IMR-90 (cell line): ENCODE data around the gene ADGRV1. TPM values are rescaled to one million over a fixed set of nuclear protein-coding genes. Genes with fewer than 3 reads are reported as not detected.

ENCODE experiments used
- ATAC-seq: fragments of 200-7000 bp; cut with Tn5 transposase; 2 replicates; pipeline ENCODE4 v1.9.1; 2020; ENCODE audit warnings: low read depth, mild to moderate bottlenecking, moderate library complexity
- BruUV-seq: library from RNA; stranded (reverse); fragments of 400-500 nt; replicated peaks from 2 replicates; lab custom pipeline; 2021; lab: Mats Ljungman, UMichigan
- CTCF ChIA-PET: fragments of 300-600 bp; formaldehyde crosslinking; extraction: SDS; loops from one replicate; lab custom pipeline; 2021; ENCODE audit warnings: antibody characterized with exemption; lab: Yijun Ruan, JAX
- POLR2A ChIA-PET: fragments of 300-600 bp; sonication (Branson Sonifier 250); formaldehyde crosslinking; loops from one replicate; lab custom pipeline; 2022; ENCODE audit warnings: antibody characterized with exemption; ENCODE audit not compliant: unreplicated experiment; lab: Charles Lee
- DNase-seq: peaks from one replicate; pipeline ENCODE4 v3.0.0; 2013
- H2AFZ ChIP-seq: replicated peaks from 2 replicates; pipeline ENCODE3; 2013; ENCODE audit warnings: low read length, mild to moderate bottlenecking; ENCODE audit not compliant: poor library complexity
- H2AK5ac ChIP-seq: 2 replicates; pipeline ENCODE4 v1.6.1; 2013; ENCODE audit warnings: low read depth, low read length, inconsistent platforms
- H2AK9ac ChIP-seq: replicated peaks from 2 replicates; pipeline ENCODE3; 2013; ENCODE audit warnings: mild to moderate bottlenecking, low read depth, low read length, moderate library complexity; ENCODE audit not compliant: poor library complexity
- H2BK120ac ChIP-seq: 2 replicates; pipeline ENCODE4 v1.6.1; 2013; ENCODE audit warnings: low read depth, low read length, inconsistent platforms
- H2BK15ac ChIP-seq: 3 replicates; pipeline ENCODE4 v1.6.1; 2013; ENCODE audit warnings: low read depth, low read length, inconsistent platforms
- H2BK20ac ChIP-seq: 2 replicates; pipeline ENCODE4 v1.6.1; 2013; ENCODE audit warnings: low read depth, mild to moderate bottlenecking, inconsistent platforms, low read length, moderate library complexity
- H2BK5ac ChIP-seq: 2 replicates; pipeline ENCODE4 v1.6.1; 2013; ENCODE audit warnings: mild to moderate bottlenecking, low read depth, low read length, inconsistent platforms; ENCODE audit not compliant: poor library complexity, severe bottlenecking
- H3K14ac ChIP-seq: replicated peaks from 2 replicates; pipeline ENCODE4 v1.6.1; 2013; ENCODE audit warnings: low read depth, low read length, inconsistent platforms
- H3K18ac ChIP-seq: 2 replicates; pipeline ENCODE4 v1.6.1; 2013; ENCODE audit warnings: low read depth, low read length, control low read depth
- H3K23ac ChIP-seq: 2 replicates; pipeline ENCODE4 v1.6.1; 2013; ENCODE audit warnings: low read depth, low read length, inconsistent platforms
- H3K27ac ChIP-seq: 2 replicates; pipeline ENCODE4 v1.5.1; 2013; ENCODE audit warnings: mild to moderate bottlenecking, control low read depth, low read length; ENCODE audit not compliant: insufficient read depth
- H3K27me3 ChIP-seq: 2 replicates; pipeline ENCODE4 v1.6.1; 2013; ENCODE audit warnings: low read length; ENCODE audit not compliant: control insufficient read depth, insufficient read depth
- H3K36me3 ChIP-seq: 2 replicates; pipeline ENCODE4 v1.6.1; 2013; ENCODE audit warnings: low read length, mixed read lengths; ENCODE audit not compliant: control insufficient read depth, insufficient read depth
- H3K4ac ChIP-seq: 2 replicates; pipeline ENCODE4 v1.6.1; 2013; ENCODE audit warnings: low read depth, low read length, inconsistent platforms
- H3K4me1 ChIP-seq: 2 replicates; pipeline ENCODE4 v1.6.1; 2013; ENCODE audit warnings: low read length, mixed read lengths; ENCODE audit not compliant: control insufficient read depth, insufficient read depth
- H3K4me2 ChIP-seq: 2 replicates; pipeline ENCODE4 v1.6.1; 2013; ENCODE audit warnings: low read depth, mild to moderate bottlenecking, control low read depth, low read length, moderate library complexity
- H3K4me3 ChIP-seq: 2 replicates; pipeline ENCODE4 v1.5.1; 2013; ENCODE audit warnings: low read depth, mild to moderate bottlenecking, control low read depth, low read length, moderate library complexity; ENCODE audit not compliant: insufficient read depth
- H3K56ac ChIP-seq: 2 replicates; pipeline ENCODE4 v1.6.1; 2013; ENCODE audit warnings: low read length, inconsistent platforms; ENCODE audit not compliant: insufficient read depth; ENCODE audit errors: extremely low read depth
- H3K79me1 ChIP-seq, 2 experiments: 2 replicates each; pipeline ENCODE4 v1.6.1; 2013; ENCODE audit warnings: low read length in 2 of 2, inconsistent platforms in 1 of 2, low read depth in 1 of 2
- H3K9ac ChIP-seq: 2 replicates; pipeline ENCODE4 v1.6.1; 2013; ENCODE audit warnings: low read depth, low read length, control low read depth
- H3K9me1 ChIP-seq: 2 replicates; pipeline ENCODE4 v1.6.1; 2013; ENCODE audit warnings: low read length, inconsistent platforms; ENCODE audit not compliant: insufficient read depth
- H3K9me3 ChIP-seq: 2 replicates; pipeline ENCODE4 v1.6.1; 2013; ENCODE audit warnings: low read length; ENCODE audit not compliant: control insufficient read depth, insufficient read depth
- H4K20me1 ChIP-seq: 2 replicates; pipeline ENCODE4 v1.6.1; 2013; ENCODE audit warnings: low read length, inconsistent platforms; ENCODE audit not compliant: insufficient read depth
- H4K5ac ChIP-seq: 2 replicates; pipeline ENCODE4 v1.6.1; 2013; ENCODE audit warnings: mild to moderate bottlenecking, low read depth, low read length, control low read depth
- H4K8ac ChIP-seq, 2 experiments: 2 replicates each; pipeline ENCODE4 v1.6.1; 2013; ENCODE audit warnings: low read depth in 2 of 2, low read length in 2 of 2, control low read depth in 1 of 2, inconsistent platforms in 1 of 2
- H4K91ac ChIP-seq: 2 replicates; pipeline ENCODE4 v1.6.1; 2013; ENCODE audit warnings: low read depth, low read length, inconsistent platforms; ENCODE audit not compliant: insufficient read depth
- CTCF ChIP-seq: conservative IDR thresholded peaks from 2 replicates; pipeline ENCODE4 v1.5.1; 2012; ENCODE audit warnings: mild to moderate bottlenecking, low read depth, low read length, improper control_type of control experiment
- ELK1 ChIP-seq: fragments of 150-350 bp; IDR thresholded peaks from 2 replicates; pipeline ENCODE4 v1.6.1; 2016; ENCODE audit warnings: low read depth, mild to moderate bottlenecking, low read length, moderate library complexity, borderline replicate concordance
- MAZ ChIP-seq: IDR thresholded peaks from 2 replicates; pipeline ENCODE4 v1.6.1; 2012; ENCODE audit warnings: low read depth, mild to moderate bottlenecking, low read length, improper control_type of control experiment, moderate library complexity, borderline replicate concordance
- MXI1 ChIP-seq: IDR thresholded peaks from 2 replicates; pipeline ENCODE4 v1.6.1; 2012; ENCODE audit warnings: low read depth, mild to moderate bottlenecking, low read length, moderate library complexity, borderline replicate concordance
- SMC3 ChIP-seq: fragments of 150-350 bp; IDR thresholded peaks from 2 replicates; pipeline ENCODE4 v1.6.1; 2016; ENCODE audit warnings: low read depth, mild to moderate bottlenecking, antibody characterized with exemption, low read length, moderate library complexity
- WGBS, 2 experiments: methylation state at CpG; one replicate each; pipeline versions ENCODE4 v1.1.5 to v1.1.7; 2013; ENCODE audit warnings: missing lambda C conversion rate in 2 of 2; ENCODE audit not compliant: insufficient read length in 1 of 2; ENCODE audit errors: extremely low coverage in 2 of 2; 5-methylcytosine and 5-hydroxymethylcytosine counted together
- dilution Hi-C: fragments of 300-500 bp; cut with HindIII; formaldehyde crosslinking; loops from one replicate; pipeline ENCODE4 v1.14.3; 2018; ENCODE audit warnings: low sequenced_read_pairs; ENCODE audit not compliant: unreplicated experiment
- in situ Hi-C: fragments of 300-500 bp; cut with MboI; formaldehyde crosslinking; loops from 3 replicates; pipeline ENCODE4 v1.14.3; 2019; ENCODE audit warnings: low sequenced_read_pairs, inconsistent platforms, mixed read lengths
- intact Hi-C: fragments of 100-400 bp; cut with micrococcal nuclease; formaldehyde crosslinking; loops from 2 replicates; pipeline ENCODE4 v1.10.0; 2022
- polyA plus RNA-seq, 3 experiments: library from polyadenylated mRNA; depleted of rRNA; stranded (reverse); fragments of >200 nt; gene quantifications; 2 replicates each; pipeline ENCODE4 v1.2.3, GENCODE V29; 2012; ENCODE audit warnings: low replicate concordance in 1 of 3
- total RNA-seq: library from RNA; depleted of rRNA; stranded (reverse); fragments of >200 nt; gene quantifications from 2 replicates; pipeline ENCODE4 v1.2.3, GENCODE V29; 2012

The ADGRV1 gene
- total and polyA plus RNA-seq, 2 of the 4 experiments (the other 2 are of a cell fraction), result under 0.01 TPM; not detected in 1

GRCh38 chr5:91128604-91129003 is 570.0 kb downstream of the ADGRV1 start:
- H3K4me2 ChIP-seq, result no peak overlapping the region
- H3K9ac ChIP-seq, result no peak overlapping the region
- H2BK15ac ChIP-seq, result peak overlapping the region; percentile 23; the same call in 1 of the 3 replicates
- ChIA-PET POLR2A (no interaction called here), CTCF (interaction anchor here (1.6 kb wide), 1 partner anchor 9 kb away, joined by 7 read pairs; no protein-coding TSS in a partner anchor)
- in situ Hi-C loops, result no loop called here
- no peak overlapping the region for H4K91ac ChIP-seq
- H2BK5ac ChIP-seq, result no peak overlapping the region
- H2AK5ac ChIP-seq, result peak overlapping the region; percentile 70; the same call in 1 of the 2 replicates
- dilution Hi-C loops, result no loop called here
- H3K4ac ChIP-seq, result 0 out of 2 replicates have a peak overlapping the region, but pooled peaks have one; percentile 11
- no peak overlapping the region for H4K8ac ChIP-seq
- no peak overlapping the region for H3K27ac ChIP-seq
- no peak overlapping the region for H3K4me3 ChIP-seq
- no peaks in the 10 kb centered on the region for H3K27me3 ChIP-seq
- H4K5ac ChIP-seq, result no peak overlapping the region
- no peak overlapping the region for H3K23ac ChIP-seq
- H3K4me1 ChIP-seq, result peaks cover 15% of the 10 kb centered on the region
- H3K36me3 ChIP-seq, result no peaks in the 10 kb centered on the region
- no TSS peak for BruUV-seq
- H2BK20ac ChIP-seq, result no peak overlapping the region
- H2AFZ ChIP-seq, result no peak overlapping the region
- ATAC-seq (no peak), DNase-seq (peak; percentile 25)
- peak overlapping the region; percentile 39; the same call in 1 of the 2 replicates for H2BK120ac ChIP-seq
- H2AK9ac ChIP-seq, result no peak overlapping the region
- no peak for TF ChIP-seq MXI1
- TF ChIP-seq ELK1, result no peak
- TF ChIP-seq SMC3, result no peak
- no peak for TF ChIP-seq CTCF
- no peak for TF ChIP-seq MAZ
- peaks cover 4% of the 10 kb centered on the region; the same call in 1 of the 2 replicates for H3K9me1 ChIP-seq
- H4K20me1 ChIP-seq, result no peaks in the 10 kb centered on the region
- H3K18ac ChIP-seq, result 0 out of 2 replicates have a peak overlapping the region, but pooled peaks have one; percentile 61
- intact Hi-C loops, result loop anchor here (5.0 kb wide), 1 partner anchor 49 kb away; no protein-coding TSS in a partner anchor
- no peak overlapping the region for H3K14ac ChIP-seq
- no peaks in the 10 kb centered on the region for H3K79me1 ChIP-seq
- no peaks in the 10 kb centered on the region for H3K9me3 ChIP-seq
- 83% methylated on average over 1 of the region's 1 CpG; no CpG with 5 or more reads in 1 of the 2 experiments for WGBS, 2 experiments
- no peak overlapping the region for H3K56ac ChIP-seq
